ENCODE results near the gene ADCY3. TPM values are rescaled to one million over a fixed set of nuclear protein-coding genes. Genes with fewer than 3 reads are reported as not detected.

The ADCY3 gene
- total RNA-seq, 1 experiment from 2014 or later: 71.1 TPM

DNA sequence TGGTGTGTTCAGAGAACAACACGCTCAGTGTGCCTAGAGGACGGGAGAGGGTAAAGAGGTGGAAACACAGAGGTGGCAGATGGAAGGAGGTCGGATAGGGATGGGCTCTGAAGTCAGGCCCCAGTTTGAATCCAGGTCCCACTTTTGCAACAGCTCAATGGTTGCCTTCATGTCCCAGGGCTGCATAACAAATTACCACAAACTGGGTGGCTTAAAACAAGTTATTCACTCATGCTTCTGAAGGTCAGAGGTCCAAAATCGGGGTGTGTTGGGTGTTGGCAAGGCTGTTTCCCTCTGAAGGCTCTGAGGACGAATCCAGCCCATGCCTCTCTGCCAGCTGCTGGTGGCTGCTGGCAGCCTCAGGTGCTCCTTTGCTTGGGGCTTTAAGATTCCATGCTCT, 12.7 kb upstream of the ADCY3 start:
- Histone ChIP-seq H4K20me1 (ENCODE audit: insufficient read depth) (no peaks in the 10 kb centered on the region), H3K79me2 (ENCODE audit: insufficient read depth, low read length) (no peaks in the 10 kb centered on the region), H3K9ac (ENCODE audit: low read length) (no peak overlapping the region), H3K4me3 (replicated peaks in 1 of 2; ENCODE audit: low read depth in 1 of 2, low read length in 2 of 2) (no peak overlapping the region), H3K9me3 (ENCODE audit: control insufficient read depth in 1 of 2, insufficient read depth in 1 of 2, low read depth in 1 of 2, low read length in 2 of 2) (no peaks in the 10 kb centered on the region), H3K9me2 (ENCODE audit: insufficient read depth) (no peaks in the 10 kb centered on the region), H3K27me3 (ENCODE audit: insufficient read depth, low read length) (no peaks in the 10 kb centered on the region), H2AFZ (ENCODE audit: low read depth, low read length, poor library complexity, severe bottlenecking) (no peak overlapping the region), H3K27ac (ENCODE audit: low read depth, low read length) (no peak overlapping the region), H3K4me1 (ENCODE audit: control insufficient read depth in 1 of 2, insufficient read depth in 2 of 2, low read length in 2 of 2) (no peaks in the 10 kb centered on the region), H3K4me2 (ENCODE audit: low read length) (no peak overlapping the region), H3K36me3 (ENCODE audit: control insufficient read depth in 1 of 2, insufficient read depth in 2 of 2, low read length in 2 of 2) (no peaks in the 10 kb centered on the region)
- POLR2A ChIA-PET: no interaction called here
- no peak for ATAC-seq
- intact Hi-C loops (cut with micrococcal nuclease): no loop called here
- TF ChIP-seq RAD21 (IDR thresholded peaks at IDR 0.05; ENCODE audit: low read depth): no peak
- TF ChIP-seq SP1 (IDR thresholded peaks at IDR 0.05; ENCODE audit: low read depth): no peak
- no peak for TF ChIP-seq YY1 (IDR thresholded peaks at IDR 0.05; ENCODE audit: extremely low read depth, insufficient replicate concordance, low read depth, low read length)
- TF ChIP-seq, protein P1, sequence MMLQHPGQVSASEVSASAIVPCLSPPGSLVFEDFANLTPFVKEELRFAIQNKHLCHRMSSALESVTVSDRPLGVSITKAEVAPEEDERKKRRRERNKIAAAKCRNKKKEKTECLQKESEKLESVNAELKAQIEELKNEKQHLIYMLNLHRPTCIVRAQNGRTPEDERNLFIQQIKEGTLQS (IDR thresholded peaks at IDR 0.05): no peak
- TF ChIP-seq, protein P2, sequence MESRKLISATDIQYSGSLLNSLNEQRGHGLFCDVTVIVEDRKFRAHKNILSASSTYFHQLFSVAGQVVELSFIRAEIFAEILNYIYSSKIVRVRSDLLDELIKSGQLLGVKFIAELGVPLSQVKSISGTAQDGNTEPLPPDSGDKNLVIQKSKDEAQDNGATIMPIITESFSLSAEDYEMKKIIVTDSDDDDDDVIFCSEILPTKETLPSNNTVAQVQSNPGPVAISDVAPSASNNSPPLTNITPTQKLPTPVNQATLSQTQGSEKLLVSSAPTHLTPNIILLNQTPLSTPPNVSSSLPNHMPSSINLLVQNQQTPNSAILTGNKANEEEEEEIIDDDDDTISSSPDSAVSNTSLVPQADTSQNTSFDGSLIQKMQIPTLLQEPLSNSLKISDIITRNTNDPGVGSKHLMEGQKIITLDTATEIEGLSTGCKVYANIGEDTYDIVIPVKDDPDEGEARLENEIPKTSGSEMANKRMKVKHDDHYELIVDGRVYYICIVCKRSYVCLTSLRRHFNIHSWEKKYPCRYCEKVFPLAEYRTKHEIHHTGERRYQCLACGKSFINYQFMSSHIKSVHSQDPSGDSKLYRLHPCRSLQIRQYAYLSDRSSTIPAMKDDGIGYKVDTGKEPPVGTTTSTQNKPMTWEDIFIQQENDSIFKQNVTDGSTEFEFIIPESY (IDR thresholded peaks at IDR 0.05; ENCODE audit: extremely low read depth, insufficient replicate concordance, low read length): no peak
- TF ChIP-seq EZH2 (IDR thresholded peaks at IDR 0.05): no peak
- TF ChIP-seq SRF (IDR thresholded peaks at IDR 0.05; ENCODE audit: low read depth): no peak
- no peak for TF ChIP-seq ZFX (IDR thresholded peaks at IDR 0.05)
- TF ChIP-seq, protein P3, sequence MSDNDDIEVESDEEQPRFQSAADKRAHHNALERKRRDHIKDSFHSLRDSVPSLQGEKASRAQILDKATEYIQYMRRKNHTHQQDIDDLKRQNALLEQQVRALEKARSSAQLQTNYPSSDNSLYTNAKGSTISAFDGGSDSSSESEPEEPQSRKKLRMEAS (IDR thresholded peaks at IDR 0.05): no peak
- no peak for TF ChIP-seq EZH2phosphoT487 (IDR thresholded peaks at IDR 0.05; ENCODE audit: borderline replicate concordance)
- no peak for TF ChIP-seq CEBPB (IDR thresholded peaks at IDR 0.05; ENCODE audit: low read depth)
- no peak for TF ChIP-seq POLR2A (IDR thresholded peaks at IDR 0.05; ENCODE audit: borderline replicate concordance, extremely low read depth, insufficient read depth, insufficient read length)
- no peak for TF ChIP-seq ELF1 (IDR thresholded peaks at IDR 0.05; ENCODE audit: borderline replicate concordance, low read depth)
- TF ChIP-seq SIN3A (IDR thresholded peaks at IDR 0.05; ENCODE audit: low read depth): no peak
- TF ChIP-seq, protein P4, sequence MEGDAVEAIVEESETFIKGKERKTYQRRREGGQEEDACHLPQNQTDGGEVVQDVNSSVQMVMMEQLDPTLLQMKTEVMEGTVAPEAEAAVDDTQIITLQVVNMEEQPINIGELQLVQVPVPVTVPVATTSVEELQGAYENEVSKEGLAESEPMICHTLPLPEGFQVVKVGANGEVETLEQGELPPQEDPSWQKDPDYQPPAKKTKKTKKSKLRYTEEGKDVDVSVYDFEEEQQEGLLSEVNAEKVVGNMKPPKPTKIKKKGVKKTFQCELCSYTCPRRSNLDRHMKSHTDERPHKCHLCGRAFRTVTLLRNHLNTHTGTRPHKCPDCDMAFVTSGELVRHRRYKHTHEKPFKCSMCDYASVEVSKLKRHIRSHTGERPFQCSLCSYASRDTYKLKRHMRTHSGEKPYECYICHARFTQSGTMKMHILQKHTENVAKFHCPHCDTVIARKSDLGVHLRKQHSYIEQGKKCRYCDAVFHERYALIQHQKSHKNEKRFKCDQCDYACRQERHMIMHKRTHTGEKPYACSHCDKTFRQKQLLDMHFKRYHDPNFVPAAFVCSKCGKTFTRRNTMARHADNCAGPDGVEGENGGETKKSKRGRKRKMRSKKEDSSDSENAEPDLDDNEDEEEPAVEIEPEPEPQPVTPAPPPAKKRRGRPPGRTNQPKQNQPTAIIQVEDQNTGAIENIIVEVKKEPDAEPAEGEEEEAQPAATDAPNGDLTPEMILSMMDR (IDR thresholded peaks at IDR 0.05 in 2 of 3, conservative IDR thresholded peaks at IDR 0.05 in 1 of 3; ENCODE audit: borderline replicate concordance in 1 of 3, insufficient read depth in 1 of 3, low read depth in 2 of 3, low read length in 2 of 3): no peak
- no peak for TF ChIP-seq ZNF274 (IDR thresholded peaks at IDR 0.05; ENCODE audit: low read depth, low read length)
- TF ChIP-seq CBX3 (IDR thresholded peaks at IDR 0.05; ENCODE audit: low read depth): no peak
- CTCF ChIA-PET: no interaction called here
- no TSS peak for BruUV-seq (replicated peaks)
- RAD21 ChIA-PET (ENCODE audit: low non-redundant PET in 1 of 2, low total read pairs in 2 of 2, uncharacterized antibody in 2 of 2, unreplicated experiment in 2 of 2): no interaction called here
- DNase-seq (ENCODE audit: low read depth, low spot score): no peak

Measured in HCT116 (cell line).